Measurements from ENCODE around the gene WDR53. TPM values are rescaled to one million over a fixed set of nuclear protein-coding genes. Genes with fewer than 3 reads are reported as not detected.

WDR53 gene
- total and polyA plus RNA-seq, 4 donors, result 2.7 to 4.5 (median 3.5) TPM

GRCh38 chr3:196563721-196564225 is 4.6 kb downstream of the WDR53 start:
- DNase-seq (ENCODE audit: low spot score), result no peak
- no peaks in the 10 kb centered on the region for H3K9me3 ChIP-seq (ENCODE audit: control insufficient read depth in 4 of 4, low read length in 3 of 4)
- H3K4me1 ChIP-seq (ENCODE audit: control insufficient read depth in 4 of 4, insufficient read depth in 4 of 4, low read length in 3 of 4), result peaks cover 0 to 12% (median 10%) of the 10 kb centered on the region in 4 donors
- WGBS, result 87% methylated on average over 9 of the region's 9 CpGs
- peaks cover 0 to 7% (median 1%) of the 10 kb centered on the region in 4 donors for H3K36me3 ChIP-seq (ENCODE audit: control insufficient read depth in 4 of 4, insufficient read depth in 3 of 4, low read depth in 1 of 4, low read length in 3 of 4)
- H3K4me3 ChIP-seq (ENCODE audit: low read depth in 1 of 3, low read length in 3 of 3), result no peak overlapping the region
- TF ChIP-seq FOXA1 (IDR thresholded peaks at IDR 0.05) (no peak), JUND (IDR thresholded peaks at IDR 0.05) (no peak), CTCF (IDR thresholded peaks at IDR 0.05; ENCODE audit: low read depth, low read length, missing input control) (no peak), FOXA2 (IDR thresholded peaks at IDR 0.05) (no peak), NR2F2 (IDR thresholded peaks at IDR 0.05) (no peak), ATF3 (IDR thresholded peaks at IDR 0.05) (no peak)
- no peak overlapping the region for H3K9ac ChIP-seq (ENCODE audit: low read depth in 1 of 2, low read length in 2 of 2)
- H3K27me3 ChIP-seq (ENCODE audit: control insufficient read depth in 4 of 4, insufficient read depth in 4 of 4, low read length in 3 of 4), result no peaks in the 10 kb centered on the region
- no peak overlapping the region for H3K27ac ChIP-seq (ENCODE audit: low read depth in 1 of 2, low read length in 2 of 2)

- Histone ChIP-seq H3K27ac (ENCODE audit: low read depth in 1 of 2, low read length in 2 of 2) (no peak overlapping the region), H3K4me1 (ENCODE audit: control insufficient read depth in 4 of 4, insufficient read depth in 4 of 4, low read length in 3 of 4) (peaks cover 0 to 2% (median 0%) of the 10 kb centered on the region in 4 donors), H3K36me3 (ENCODE audit: control insufficient read depth in 4 of 4, insufficient read depth in 3 of 4, low read depth in 1 of 4, low read length in 3 of 4) (peaks cover 0 to 7% (median 1%) of the 10 kb centered on the region in 4 donors), H3K27me3 (ENCODE audit: control insufficient read depth in 4 of 4, insufficient read depth in 4 of 4, low read length in 3 of 4) (no peaks in the 10 kb centered on the region), H3K4me3 (ENCODE audit: low read depth in 1 of 3, low read length in 3 of 3) (no peak overlapping the region), H3K9me3 (ENCODE audit: control insufficient read depth in 4 of 4, low read length in 3 of 4) (no peaks in the 10 kb centered on the region), H3K9ac (ENCODE audit: low read depth in 1 of 2, low read length in 2 of 2) (no peak overlapping the region)
- no peak for DNase-seq (ENCODE audit: low spot score)
- TF ChIP-seq YY1 (IDR thresholded peaks at IDR 0.05), result no peak
- TF ChIP-seq SP1 (IDR thresholded peaks at IDR 0.05), result no peak
- TF ChIP-seq JUND (IDR thresholded peaks at IDR 0.05), result no peak
- no peak for TF ChIP-seq CTCF (IDR thresholded peaks at IDR 0.05; ENCODE audit: low read depth, low read length, missing input control)
- TF ChIP-seq FOXA2 (IDR thresholded peaks at IDR 0.05), result no peak
- no peak for TF ChIP-seq TAF1 (conservative IDR thresholded peaks at IDR 0.05)
- no peak for TF ChIP-seq ATF3 (IDR thresholded peaks at IDR 0.05)
- no peak for TF ChIP-seq NR2F2 (IDR thresholded peaks at IDR 0.05)
- no peak for TF ChIP-seq REST (IDR thresholded peaks at IDR 0.05)
- no peak for TF ChIP-seq FOXA1 (IDR thresholded peaks at IDR 0.05)
- no peak for TF ChIP-seq GABPA (IDR thresholded peaks at IDR 0.05 in 1 of 2, conservative IDR thresholded peaks at IDR 0.05 in 1 of 2)
- TF ChIP-seq RXRA (IDR thresholded peaks at IDR 0.05), result no peak
- TF ChIP-seq HNF4G (IDR thresholded peaks at IDR 0.05), result no peak
- no peak for TF ChIP-seq RAD21 (IDR thresholded peaks at IDR 0.05)
- no peak for TF ChIP-seq HNF4A (conservative IDR thresholded peaks at IDR 0.05)
- no peak for TF ChIP-seq ZBTB33 (IDR thresholded peaks at IDR 0.05)
- TF ChIP-seq MAX (IDR thresholded peaks at IDR 0.05), result no peak
- 68% methylated on average over 3 of the region's 3 CpGs for WGBS
Observed at GRCh38 chr3:196559826-196560225, 8.5 kb downstream of the WDR53 start.

Data from liver (tissue), 9 donors.